Measurements from ENCODE around the gene RAB21.

- TF ChIP-seq POLR2A (IDR thresholded peaks at IDR 0.05; ENCODE audit: low read depth), result no peak
- TF ChIP-seq, protein P1, sequence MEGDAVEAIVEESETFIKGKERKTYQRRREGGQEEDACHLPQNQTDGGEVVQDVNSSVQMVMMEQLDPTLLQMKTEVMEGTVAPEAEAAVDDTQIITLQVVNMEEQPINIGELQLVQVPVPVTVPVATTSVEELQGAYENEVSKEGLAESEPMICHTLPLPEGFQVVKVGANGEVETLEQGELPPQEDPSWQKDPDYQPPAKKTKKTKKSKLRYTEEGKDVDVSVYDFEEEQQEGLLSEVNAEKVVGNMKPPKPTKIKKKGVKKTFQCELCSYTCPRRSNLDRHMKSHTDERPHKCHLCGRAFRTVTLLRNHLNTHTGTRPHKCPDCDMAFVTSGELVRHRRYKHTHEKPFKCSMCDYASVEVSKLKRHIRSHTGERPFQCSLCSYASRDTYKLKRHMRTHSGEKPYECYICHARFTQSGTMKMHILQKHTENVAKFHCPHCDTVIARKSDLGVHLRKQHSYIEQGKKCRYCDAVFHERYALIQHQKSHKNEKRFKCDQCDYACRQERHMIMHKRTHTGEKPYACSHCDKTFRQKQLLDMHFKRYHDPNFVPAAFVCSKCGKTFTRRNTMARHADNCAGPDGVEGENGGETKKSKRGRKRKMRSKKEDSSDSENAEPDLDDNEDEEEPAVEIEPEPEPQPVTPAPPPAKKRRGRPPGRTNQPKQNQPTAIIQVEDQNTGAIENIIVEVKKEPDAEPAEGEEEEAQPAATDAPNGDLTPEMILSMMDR (IDR thresholded peaks at IDR 0.05), result no peak
Measured at GRCh38 chr12:71721783-71722505, 32.7 kb upstream of the RAB21 start.
